IMR-90 (cell line): ENCODE results near the gene MAT2A.

Experiments used
- BHLHE40 ChIP-seq: fragments of 150-350 bp; IDR thresholded peaks from 2 replicates; pipeline ENCODE4 v1.6.1; 2016; ENCODE audit warnings: mild to moderate bottlenecking, low read depth, low read length
- CHD1 ChIP-seq: IDR thresholded peaks from 2 replicates; pipeline ENCODE4 v1.6.1; 2012; ENCODE audit warnings: low read depth, low read length, improper control_type of control experiment
- CTCF ChIP-seq: conservative IDR thresholded peaks from 2 replicates; pipeline ENCODE4 v1.5.1; 2012; ENCODE audit warnings: mild to moderate bottlenecking, low read depth, low read length, improper control_type of control experiment
- ELK1 ChIP-seq: fragments of 150-350 bp; IDR thresholded peaks from 2 replicates; pipeline ENCODE4 v1.6.1; 2016; ENCODE audit warnings: low read depth, mild to moderate bottlenecking, low read length, moderate library complexity, borderline replicate concordance
- FOS ChIP-seq: fragments of 150-350 bp; IDR thresholded peaks from 2 replicates; pipeline ENCODE4 v1.6.1; 2016; ENCODE audit warnings: low read depth, low read length
- MAFK ChIP-seq: IDR thresholded peaks from 2 replicates; pipeline ENCODE4 v1.6.1; 2012; ENCODE audit warnings: low read depth, low read length, improper control_type of control experiment
- MXI1 ChIP-seq: IDR thresholded peaks from 2 replicates; pipeline ENCODE4 v1.6.1; 2012; ENCODE audit warnings: low read depth, mild to moderate bottlenecking, low read length, moderate library complexity, borderline replicate concordance
- NFE2L2 ChIP-seq: fragments of 150-350 bp; IDR thresholded peaks from 2 replicates; pipeline ENCODE4 v1.6.1; 2016; ENCODE audit warnings: low read depth, mild to moderate bottlenecking, low read length
- POLR2A ChIP-seq: IDR thresholded peaks from 2 replicates; pipeline ENCODE4 v1.6.1; 2012; ENCODE audit warnings: mild to moderate bottlenecking, low read depth, low read length
- RAD21 ChIP-seq: IDR thresholded peaks from 2 replicates; pipeline ENCODE4 v1.6.1; 2012; ENCODE audit warnings: low read length, improper control_type of control experiment
- RCOR1 ChIP-seq: IDR thresholded peaks from 2 replicates; pipeline ENCODE4 v1.6.1; 2012; ENCODE audit warnings: mild to moderate bottlenecking, low read length, improper control_type of control experiment; ENCODE audit not compliant: insufficient replicate concordance
- SMC3 ChIP-seq: fragments of 150-350 bp; IDR thresholded peaks from 2 replicates; pipeline ENCODE4 v1.6.1; 2016; ENCODE audit warnings: low read depth, mild to moderate bottlenecking, antibody characterized with exemption, low read length, moderate library complexity
- USF2 ChIP-seq: fragments of 150-350 bp; IDR thresholded peaks from 2 replicates; pipeline ENCODE4 v1.6.1; 2017; ENCODE audit warnings: mild to moderate bottlenecking, antibody characterized with exemption, low read length, low read depth

- no peak for TF ChIP-seq POLR2A
- TF ChIP-seq CTCF = no peak
- TF ChIP-seq MXI1 = no peak
- no peak for TF ChIP-seq SMC3
- no peak for TF ChIP-seq USF2
- TF ChIP-seq FOS = no peak
- no peak for TF ChIP-seq RAD21
- TF ChIP-seq NFE2L2 = no peak
- no peak for TF ChIP-seq MAFK
- TF ChIP-seq ELK1 = no peak
- TF ChIP-seq BHLHE40 = no peak
- TF ChIP-seq RCOR1 = no peak
- TF ChIP-seq CHD1 = no peak
These were observed 52.6 kb downstream of the MAT2A start for GRCh38 chr2:85591563-85591962.
